Measurements from ENCODE around the gene ZNF74.

DNA sequence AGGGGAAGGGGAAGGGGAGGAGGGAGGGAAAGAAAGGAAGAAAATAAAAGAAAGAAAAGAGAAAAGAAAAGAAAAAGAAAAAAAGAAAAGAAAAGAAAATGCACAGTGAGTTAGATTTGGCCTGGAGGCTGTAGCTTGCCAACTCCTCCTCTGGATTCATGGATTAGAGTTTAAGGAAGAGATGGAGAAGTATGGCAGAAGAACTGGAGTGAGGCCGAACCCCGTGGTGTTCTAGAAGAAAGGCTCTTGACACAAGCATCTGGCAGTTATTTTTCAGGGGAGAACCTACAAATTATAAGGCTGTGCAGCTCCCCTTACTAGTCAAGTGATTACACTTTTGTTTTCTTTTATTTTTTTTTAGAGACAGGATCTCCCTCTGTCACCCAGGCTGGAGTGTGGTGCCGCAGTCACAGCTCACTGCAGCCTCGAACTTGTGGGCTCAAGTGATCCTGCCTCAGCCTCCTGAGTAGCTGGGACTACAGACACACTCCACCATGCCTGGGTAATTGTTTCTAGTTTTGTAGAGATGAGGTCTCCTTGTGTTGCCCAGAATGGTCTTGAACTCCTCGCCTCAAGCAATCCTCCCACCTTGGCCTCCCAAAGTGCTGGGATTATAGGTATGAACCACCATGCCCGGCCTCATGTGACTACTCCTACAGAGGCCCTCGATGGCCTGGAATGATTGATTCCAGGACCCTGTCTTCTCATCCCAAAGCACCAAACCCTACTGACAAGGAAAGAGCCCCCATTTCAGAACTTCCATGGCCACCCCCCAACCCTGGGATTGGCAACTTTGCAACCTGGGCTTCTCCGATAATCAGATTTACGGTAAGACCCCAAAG lies 19.5 kb downstream of the ZNF74 start:
- TF ChIP-seq, protein P1, sequence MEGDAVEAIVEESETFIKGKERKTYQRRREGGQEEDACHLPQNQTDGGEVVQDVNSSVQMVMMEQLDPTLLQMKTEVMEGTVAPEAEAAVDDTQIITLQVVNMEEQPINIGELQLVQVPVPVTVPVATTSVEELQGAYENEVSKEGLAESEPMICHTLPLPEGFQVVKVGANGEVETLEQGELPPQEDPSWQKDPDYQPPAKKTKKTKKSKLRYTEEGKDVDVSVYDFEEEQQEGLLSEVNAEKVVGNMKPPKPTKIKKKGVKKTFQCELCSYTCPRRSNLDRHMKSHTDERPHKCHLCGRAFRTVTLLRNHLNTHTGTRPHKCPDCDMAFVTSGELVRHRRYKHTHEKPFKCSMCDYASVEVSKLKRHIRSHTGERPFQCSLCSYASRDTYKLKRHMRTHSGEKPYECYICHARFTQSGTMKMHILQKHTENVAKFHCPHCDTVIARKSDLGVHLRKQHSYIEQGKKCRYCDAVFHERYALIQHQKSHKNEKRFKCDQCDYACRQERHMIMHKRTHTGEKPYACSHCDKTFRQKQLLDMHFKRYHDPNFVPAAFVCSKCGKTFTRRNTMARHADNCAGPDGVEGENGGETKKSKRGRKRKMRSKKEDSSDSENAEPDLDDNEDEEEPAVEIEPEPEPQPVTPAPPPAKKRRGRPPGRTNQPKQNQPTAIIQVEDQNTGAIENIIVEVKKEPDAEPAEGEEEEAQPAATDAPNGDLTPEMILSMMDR (IDR thresholded peaks at IDR 0.05) = no peak
- no peak for TF ChIP-seq ZFX (IDR thresholded peaks at IDR 0.05; ENCODE audit: borderline replicate concordance)

All from 22Rv1 (cell line).